Measurements from ENCODE around the gene TATDN2.
A peak's percentile ranks its signal among the peaks of the same experiment; 100 is the strongest.
"Not testable (repeated sequence)": the region's sequence is repeated elsewhere in the genome, so short reads cannot be mapped to it uniquely, and the experiment has no call there.

The TATDN2 gene

DNA sequence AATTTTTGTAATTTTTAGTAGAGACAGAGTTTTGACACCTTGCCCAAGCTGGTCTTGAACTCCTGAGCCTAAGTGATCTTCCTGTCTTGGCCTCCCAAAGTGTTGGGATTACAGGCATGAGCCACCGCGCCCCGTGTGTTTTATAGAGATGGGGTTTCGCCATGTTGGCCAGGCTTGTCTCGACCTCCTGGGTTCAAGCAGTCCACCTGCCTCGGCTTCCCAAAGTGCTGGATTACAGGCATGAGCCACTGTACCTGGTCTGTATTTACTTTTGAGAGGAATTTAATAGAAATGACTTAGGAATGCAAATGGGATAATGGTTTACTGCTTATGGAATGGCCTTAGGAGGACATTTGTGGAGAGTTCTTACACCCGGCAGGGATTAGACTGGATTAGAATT, 10.8 kb downstream of the TATDN2 start:
- no peak overlapping the region for H3K4me3 ChIP-seq
- H3K9me3 ChIP-seq (replicated peaks in 1 of 11), result no peaks in the 10 kb centered on the region
- peaks cover 85 to 100% (median 99%) of the 10 kb centered on the region in 11 experiments for H4K20me1 ChIP-seq
- no peak for TF ChIP-seq Cebpa-rat (IDR thresholded peaks at IDR 0.05)
- H3K9ac ChIP-seq, result no peak overlapping the region
- H3K27me3 ChIP-seq, result no peaks in the 10 kb centered on the region
- peaks cover 6 to 55% (median 13%) of the 10 kb centered on the region in 10 experiments; a peak in 19 of 20 replicates for H3K4me1 ChIP-seq
- peaks cover 92 to 100% (median 97%) of the 10 kb centered on the region in 11 experiments for H3K36me3 ChIP-seq
- no peak overlapping the region for H3K4me2 ChIP-seq
- H3K27ac ChIP-seq, result no peak overlapping the region

DNA sequence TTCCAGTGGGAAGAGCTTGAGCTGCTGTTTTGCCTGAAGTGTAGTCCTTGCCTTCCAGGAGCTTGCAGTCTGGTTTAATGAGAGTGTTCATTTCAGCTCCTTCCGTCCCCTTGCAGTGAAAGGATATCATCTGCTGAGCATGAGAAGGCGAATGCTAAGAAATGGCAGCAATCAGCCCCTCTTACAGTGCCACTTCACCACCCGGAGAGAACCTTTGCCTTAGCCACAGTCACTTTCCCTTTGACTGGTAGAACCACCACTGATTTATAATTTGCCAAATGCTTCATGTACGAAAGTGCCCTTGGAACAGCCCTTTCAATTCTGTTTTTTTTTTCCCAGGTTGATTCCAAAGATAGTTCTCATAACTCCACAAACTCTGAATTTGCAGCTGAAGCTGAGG, 11.5 kb downstream of the TATDN2 start:
- no peak overlapping the region for H3K27ac ChIP-seq
- 0 out of 22 replicates have a peak overlapping the region, but pooled peaks of 1 of the 11 experiments have one; percentile 25 for H3K9ac ChIP-seq
- peaks cover 85 to 100% (median 99%) of the 10 kb centered on the region in 11 experiments for H4K20me1 ChIP-seq
- H3K27me3 ChIP-seq, result no peaks in the 10 kb centered on the region
- peaks cover 92 to 100% (median 98%) of the 10 kb centered on the region in 11 experiments for H3K36me3 ChIP-seq
- no peak overlapping the region for H3K4me2 ChIP-seq
- no peak for TF ChIP-seq Cebpa-rat (IDR thresholded peaks at IDR 0.05)
- H3K9me3 ChIP-seq (replicated peaks in 1 of 11), result no peaks in the 10 kb centered on the region
- H3K4me1 ChIP-seq, result peaks cover 0 to 49% (median 6%) of the 10 kb centered on the region in 10 experiments; a peak in 9 of 20 replicates
- H3K4me3 ChIP-seq, result no peak overlapping the region

DNA sequence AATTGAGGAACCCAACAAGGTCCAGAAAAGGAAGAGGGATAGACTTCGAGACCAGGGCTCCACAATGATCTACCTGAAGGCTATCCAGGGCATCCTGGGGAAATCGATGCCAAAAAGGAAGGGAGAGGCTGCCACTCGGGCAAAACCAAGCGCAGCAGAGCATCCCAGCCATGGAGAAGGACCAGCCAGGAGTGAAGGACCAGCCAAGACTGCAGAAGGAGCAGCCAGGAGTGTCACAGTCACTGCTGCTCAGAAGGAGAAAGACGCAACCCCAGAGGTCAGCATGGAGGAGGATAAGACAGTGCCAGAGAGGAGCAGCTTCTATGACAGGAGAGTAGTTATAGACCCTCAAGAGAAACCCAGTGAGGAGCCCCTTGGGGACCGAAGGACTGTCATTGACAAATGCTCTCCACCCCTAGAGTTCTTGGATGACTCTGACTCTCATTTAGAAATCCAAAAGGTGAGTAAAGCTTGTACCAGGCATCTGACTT, 12.0 kb downstream of the TATDN2 start:
- no peak overlapping the region for H3K9ac ChIP-seq
- no peaks in the 10 kb centered on the region for H3K27me3 ChIP-seq
- no peak for TF ChIP-seq Cebpa-rat (IDR thresholded peaks at IDR 0.05)
- no peak overlapping the region for H3K4me2 ChIP-seq
- peaks cover 93 to 100% (median 99%) of the 10 kb centered on the region in 11 experiments for H3K36me3 ChIP-seq
- no peaks in the 10 kb centered on the region for H3K9me3 ChIP-seq (replicated peaks in 1 of 11)
- no peak overlapping the region for H3K4me3 ChIP-seq
- peaks cover 86 to 100% (median 100%) of the 10 kb centered on the region in 11 experiments for H4K20me1 ChIP-seq
- no peak overlapping the region for H3K27ac ChIP-seq
- peaks cover 0 to 45% (median 5%) of the 10 kb centered on the region in 10 experiments; a peak in 8 of 20 replicates for H3K4me1 ChIP-seq

DNA sequence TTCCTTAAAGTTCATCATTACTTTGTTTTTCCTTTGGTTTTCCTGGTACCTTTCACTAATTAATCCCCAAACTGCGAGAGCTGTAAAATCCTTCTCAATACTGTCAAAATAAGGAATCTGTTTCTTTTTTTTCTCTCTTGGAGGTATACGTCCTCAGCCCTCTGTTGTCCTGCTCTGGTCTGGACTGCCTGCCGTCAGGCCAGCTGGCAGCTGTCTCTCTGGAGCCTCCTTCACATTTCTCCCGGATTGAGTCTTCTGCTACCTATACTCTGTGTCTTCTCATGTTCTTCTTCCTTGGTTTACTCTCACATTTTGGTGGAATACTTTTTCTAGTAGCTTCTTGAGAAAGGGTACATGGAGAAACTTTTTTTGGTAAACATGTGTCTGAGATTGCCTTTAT, 13.8 kb downstream of the TATDN2 start:
- H3K9ac ChIP-seq, result no peak overlapping the region
- no peak overlapping the region for H3K4me2 ChIP-seq
- no peak overlapping the region for H3K27ac ChIP-seq
- H4K20me1 ChIP-seq, result peaks cover 88 to 100% (median 99%) of the 10 kb centered on the region in 11 experiments
- H3K36me3 ChIP-seq, result peaks cover 91 to 100% (median 99%) of the 10 kb centered on the region in 11 experiments
- no peaks in the 10 kb centered on the region for H3K9me3 ChIP-seq (replicated peaks in 1 of 11)
- TF ChIP-seq Cebpa-rat (IDR thresholded peaks at IDR 0.05), result no peak
- H3K27me3 ChIP-seq, result no peaks in the 10 kb centered on the region
- peaks cover 0 to 51% (median 3%) of the 10 kb centered on the region in 10 experiments; a peak in 6 of 20 replicates for H3K4me1 ChIP-seq
- H3K4me3 ChIP-seq, result no peak overlapping the region

DNA sequence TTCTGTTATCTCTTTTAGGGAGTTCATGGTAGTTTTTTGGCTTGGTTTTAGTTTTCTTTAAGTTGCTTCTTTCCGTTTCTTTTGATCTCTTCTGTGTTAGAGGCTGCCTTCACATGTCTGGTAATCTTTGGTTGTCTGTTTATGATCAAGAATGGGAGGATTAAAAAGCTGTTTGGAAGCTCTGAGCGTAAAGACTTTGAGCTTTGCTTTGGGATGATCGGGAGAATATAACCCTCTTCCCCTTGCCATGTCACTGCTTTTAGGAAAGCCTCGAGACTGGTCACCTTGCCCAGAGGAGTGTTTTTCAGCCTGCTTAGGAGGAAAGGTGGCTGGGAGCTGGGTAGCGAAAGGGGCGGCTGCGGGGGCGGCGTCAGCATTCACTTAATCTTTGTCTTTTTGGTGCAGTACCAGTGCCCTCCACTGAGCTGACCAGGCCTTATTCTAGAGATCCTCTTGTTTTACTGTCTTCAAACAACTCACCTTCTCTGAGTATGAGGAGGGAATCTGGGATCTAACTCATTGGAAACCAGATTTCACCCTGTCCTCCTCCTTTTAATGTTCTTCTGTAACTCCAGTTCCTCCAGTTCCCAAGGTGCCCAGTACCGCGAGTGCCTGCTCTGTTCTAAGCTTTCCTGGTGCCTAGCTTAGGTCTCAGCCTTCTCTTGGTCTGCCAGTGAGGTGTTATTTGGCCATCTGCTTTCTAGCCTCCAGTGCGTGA, 15.5 kb downstream of the TATDN2 start:
- Histone ChIP-seq H3K4me1 (peaks cover 0 to 58% (median 3%) of the 10 kb centered on the region in 10 experiments; a peak in 7 of 20 replicates), H3K4me3 (no peak overlapping the region), H3K36me3 (peaks cover 88 to 100% (median 99%) of the 10 kb centered on the region in 11 experiments), H3K4me2 (peak overlapping the region in 2 of 11 experiments; percentile 9 to 20; a peak in 2 of 22 replicates), H3K27ac (peak overlapping the region in 1 of 11 experiments; percentile 2; a peak in 1 of 22 replicates), H4K20me1 (peaks cover 98 to 100% (median 99%) of the 10 kb centered on the region in 11 experiments), H3K9ac (peak overlapping the region in 2 of 11 experiments; percentile 1 to 8; a peak in 1 of 22 replicates), H3K27me3 (no peaks in the 10 kb centered on the region), H3K9me3 (replicated peaks in 1 of 11) (no peaks in the 10 kb centered on the region)
- TF ChIP-seq Cebpa-rat (IDR thresholded peaks at IDR 0.05), result no peak

DNA sequence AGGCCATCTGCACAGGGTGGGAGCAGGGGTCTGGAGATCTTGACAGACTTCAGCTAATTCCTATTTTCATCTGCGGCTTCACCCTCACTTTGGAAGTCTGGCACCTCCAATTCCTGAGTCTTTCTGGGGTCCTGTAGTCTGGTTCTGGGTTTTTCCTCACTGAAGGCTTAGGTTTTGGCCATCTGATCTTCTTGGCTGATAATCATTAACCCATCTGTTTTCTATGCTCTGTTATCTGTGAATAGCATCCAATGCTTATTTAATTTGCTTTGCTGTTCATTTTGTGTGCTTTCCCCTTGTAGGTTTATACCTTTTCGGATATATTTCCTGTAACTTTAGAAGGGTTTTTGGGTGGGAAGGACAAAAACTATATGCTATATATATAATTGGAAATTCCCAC, 17.6 kb downstream of the TATDN2 start:
- peaks cover 88 to 100% (median 99%) of the 10 kb centered on the region in 11 experiments for H3K36me3 ChIP-seq
- H4K20me1 ChIP-seq, result peaks cover 98 to 100% (median 100%) of the 10 kb centered on the region in 11 experiments

DNA sequence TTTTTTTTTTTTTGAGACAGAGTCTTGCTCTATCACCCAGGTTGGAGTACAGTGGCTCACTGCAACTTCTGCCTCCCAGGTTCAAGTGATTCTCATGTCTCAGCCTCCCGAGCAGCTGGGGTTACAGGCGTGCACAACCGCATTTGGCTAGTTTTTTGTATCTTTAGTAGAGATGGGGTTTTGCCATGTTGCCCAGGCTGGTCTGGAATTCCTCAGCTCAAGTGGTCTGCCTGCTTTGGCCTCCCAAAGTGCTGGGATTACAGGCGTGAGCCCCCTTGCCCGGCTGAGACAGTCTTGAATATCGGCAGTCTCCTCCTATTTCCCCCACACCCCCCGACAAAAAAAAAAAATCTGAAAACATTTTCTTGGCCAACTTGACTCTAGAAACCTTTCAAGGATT, 18.7 kb downstream of the TATDN2 start:
- H3K9ac ChIP-seq; H3K9me3 ChIP-seq (replicated peaks in 1 of 11); H3K27me3 ChIP-seq; H3K4me3 ChIP-seq; H3K27ac ChIP-seq: not testable (repeated sequence)
- H3K4me2 ChIP-seq, result 0 out of 22 replicates have a peak overlapping the region, but pooled peaks of 1 of the 11 experiments have one; percentile 4
- peaks cover 98 to 100% (median 100%) of the 10 kb centered on the region in 11 experiments for H4K20me1 ChIP-seq
- H3K4me1 ChIP-seq, result peaks cover 0 to 35% (median 1%) of the 10 kb centered on the region in 10 experiments; a peak in 10 of 20 replicates
- peaks cover 88 to 100% (median 99%) of the 10 kb centered on the region in 11 experiments for H3K36me3 ChIP-seq

More for the DNA sequence above, 17.6 kb downstream of the TATDN2 start:
- H3K4me2 ChIP-seq, result no peak overlapping the region
- no peak overlapping the region for H3K27ac ChIP-seq
- TF ChIP-seq Cebpa-rat (IDR thresholded peaks at IDR 0.05), result no peak
- H3K9me3 ChIP-seq (replicated peaks in 1 of 11), result no peaks in the 10 kb centered on the region
- no peak overlapping the region for H3K9ac ChIP-seq
- peaks cover 0 to 41% (median 0%) of the 10 kb centered on the region in 10 experiments; a peak in 6 of 20 replicates for H3K4me1 ChIP-seq
- H3K27me3 ChIP-seq, result no peaks in the 10 kb centered on the region
- H3K4me3 ChIP-seq, result no peak overlapping the region

DNA sequence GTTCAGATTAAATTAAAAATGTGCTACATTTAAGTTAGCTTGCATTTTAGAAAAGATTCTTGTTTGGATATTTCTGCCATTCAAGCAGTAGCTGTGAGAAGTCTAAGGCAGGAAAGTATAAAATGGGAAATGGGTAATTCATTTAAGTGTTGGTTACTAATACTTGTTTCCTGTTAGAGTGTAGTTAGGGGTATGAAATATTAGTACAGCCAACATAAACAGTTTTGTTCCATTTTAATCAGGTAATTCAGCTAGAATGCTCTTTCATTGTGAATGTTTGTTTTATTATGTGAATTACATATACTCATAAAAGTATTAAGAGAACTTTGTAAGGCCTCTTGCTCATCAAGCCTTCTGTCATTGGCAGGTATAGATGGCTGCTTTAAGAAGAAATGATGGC, 19.9 kb downstream of the TATDN2 start:
- TF ChIP-seq Cebpa-rat (IDR thresholded peaks at IDR 0.05), result no peak
- Histone ChIP-seq H3K4me1 (peaks cover 6 to 44% (median 13%) of the 10 kb centered on the region in 10 experiments), H3K36me3 (peaks cover 86 to 100% (median 99%) of the 10 kb centered on the region in 11 experiments), H3K4me2 (peak overlapping the region in 1 of 11 experiments; percentile 49; a peak in 3 of 22 replicates), H3K9ac (peak overlapping the region in 1 of 11 experiments; percentile 20; a peak in 1 of 22 replicates), H4K20me1 (peaks cover 98 to 100% (median 100%) of the 10 kb centered on the region in 11 experiments), H3K4me3 (no peak overlapping the region), H3K27me3 (no peaks in the 10 kb centered on the region), H3K27ac (peak overlapping the region in 1 of 11 experiments; percentile 17; a peak in 1 of 22 replicates), H3K9me3 (replicated peaks in 1 of 11) (no peaks in the 10 kb centered on the region)

DNA sequence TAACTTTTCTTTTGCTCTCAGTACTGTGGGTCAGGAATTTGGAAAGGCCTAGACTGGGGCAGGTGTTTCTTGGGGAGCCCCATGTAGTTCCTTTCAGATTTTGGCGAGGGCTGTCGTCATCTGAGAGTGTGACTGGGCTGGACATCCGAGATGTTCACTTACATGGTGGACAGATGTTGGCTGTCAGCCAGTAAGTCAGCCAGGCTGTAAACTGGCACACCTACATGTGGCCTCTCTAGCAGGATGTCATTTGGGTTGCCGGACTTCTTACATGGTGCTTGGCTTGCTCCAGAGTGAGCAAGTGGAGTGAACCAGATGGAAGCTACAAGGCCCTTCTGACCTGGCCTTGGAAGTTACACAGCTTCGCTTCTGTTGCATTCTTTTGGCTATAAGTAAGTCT, 20.7 kb downstream of the TATDN2 start:
- Histone ChIP-seq H3K4me2 (no peak overlapping the region), H3K9me3 (replicated peaks in 1 of 11) (no peaks in the 10 kb centered on the region), H4K20me1 (peaks cover 98 to 100% (median 100%) of the 10 kb centered on the region in 11 experiments), H3K27me3 (no peaks in the 10 kb centered on the region), H3K36me3 (peaks cover 78 to 100% (median 99%) of the 10 kb centered on the region in 11 experiments), H3K9ac (no peak overlapping the region), H3K4me1 (peaks cover 14 to 47% (median 21%) of the 10 kb centered on the region in 10 experiments), H3K4me3 (no peak overlapping the region), H3K27ac (no peak overlapping the region)
- TF ChIP-seq Cebpa-rat (IDR thresholded peaks at IDR 0.05), result no peak

Measured in BLaER1 treated with 17β-estradiol and CSF1 and Interleukin-3, amounts not matched to agents 10 nM and 100 nM (cell line).